ENCODE results near the gene DLAT.

- TF ChIP-seq, protein P1, sequence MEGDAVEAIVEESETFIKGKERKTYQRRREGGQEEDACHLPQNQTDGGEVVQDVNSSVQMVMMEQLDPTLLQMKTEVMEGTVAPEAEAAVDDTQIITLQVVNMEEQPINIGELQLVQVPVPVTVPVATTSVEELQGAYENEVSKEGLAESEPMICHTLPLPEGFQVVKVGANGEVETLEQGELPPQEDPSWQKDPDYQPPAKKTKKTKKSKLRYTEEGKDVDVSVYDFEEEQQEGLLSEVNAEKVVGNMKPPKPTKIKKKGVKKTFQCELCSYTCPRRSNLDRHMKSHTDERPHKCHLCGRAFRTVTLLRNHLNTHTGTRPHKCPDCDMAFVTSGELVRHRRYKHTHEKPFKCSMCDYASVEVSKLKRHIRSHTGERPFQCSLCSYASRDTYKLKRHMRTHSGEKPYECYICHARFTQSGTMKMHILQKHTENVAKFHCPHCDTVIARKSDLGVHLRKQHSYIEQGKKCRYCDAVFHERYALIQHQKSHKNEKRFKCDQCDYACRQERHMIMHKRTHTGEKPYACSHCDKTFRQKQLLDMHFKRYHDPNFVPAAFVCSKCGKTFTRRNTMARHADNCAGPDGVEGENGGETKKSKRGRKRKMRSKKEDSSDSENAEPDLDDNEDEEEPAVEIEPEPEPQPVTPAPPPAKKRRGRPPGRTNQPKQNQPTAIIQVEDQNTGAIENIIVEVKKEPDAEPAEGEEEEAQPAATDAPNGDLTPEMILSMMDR (IDR thresholded peaks at IDR 0.05) = no peak
- TF ChIP-seq POLR2A (IDR thresholded peaks at IDR 0.05) = no peak
- TF ChIP-seq POLR2AphosphoS5 (IDR thresholded peaks at IDR 0.05) = no peak
Measured at GRCh38 chr11:112013497-112014164, 11.6 kb upstream of the DLAT start.
